Effector CD8-positive, alpha-beta T cell (primary cell): Measurements from ENCODE around the gene CTBP2.

Experiments
- DNase-seq: peaks from one replicate; lab custom pipeline; 2025; lab: John Stamatoyannopoulos, UW

The CTBP2 gene

DNA sequence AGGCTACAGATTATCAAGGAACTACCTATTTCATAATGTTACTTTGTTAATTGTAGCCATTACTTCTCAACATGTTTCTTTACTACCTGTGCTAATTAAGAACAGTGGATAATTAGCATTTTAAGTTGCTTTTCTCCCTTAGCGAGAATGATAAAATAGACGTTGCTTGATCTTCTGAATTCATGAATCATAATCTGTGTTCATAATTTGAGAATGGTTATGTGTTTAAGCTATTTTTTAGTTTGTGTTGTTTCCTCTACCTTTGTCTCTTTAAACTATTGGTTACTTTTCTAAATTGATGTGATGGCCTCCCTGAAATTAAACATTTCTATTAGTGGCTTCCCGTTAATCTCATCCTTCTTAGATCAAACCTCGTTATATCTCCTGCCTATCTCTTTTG is 218.5 kb downstream of the CTBP2 start, which contains the start of gene ZRANB1:
TSS of gene ZRANB1 (plus strand) at position 301 of the 400 bp plus-strand sequence. CDS start 371 bp downstream, outside the sequence.
- DNase-seq: no peak

DNA sequence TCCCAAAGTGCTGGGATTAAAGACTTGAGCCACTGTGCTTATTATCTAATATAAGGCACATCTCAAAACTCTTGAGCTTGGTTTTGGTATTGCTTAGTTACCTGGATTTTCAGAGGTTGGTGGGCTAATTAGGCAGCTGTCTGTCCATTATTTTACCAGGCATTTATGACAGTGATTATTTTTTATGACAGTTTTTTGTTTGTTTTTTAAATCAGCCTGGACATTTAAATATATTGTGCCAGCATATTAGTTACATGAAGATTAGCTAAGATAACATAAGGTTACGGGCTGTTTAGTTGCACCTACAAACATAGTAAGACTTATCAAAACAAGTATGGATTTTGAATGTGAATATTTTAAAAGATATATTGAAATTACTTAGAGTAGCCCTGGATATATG is 221.1 kb downstream of the CTBP2 start:
- DNase-seq: no peak

DNA sequence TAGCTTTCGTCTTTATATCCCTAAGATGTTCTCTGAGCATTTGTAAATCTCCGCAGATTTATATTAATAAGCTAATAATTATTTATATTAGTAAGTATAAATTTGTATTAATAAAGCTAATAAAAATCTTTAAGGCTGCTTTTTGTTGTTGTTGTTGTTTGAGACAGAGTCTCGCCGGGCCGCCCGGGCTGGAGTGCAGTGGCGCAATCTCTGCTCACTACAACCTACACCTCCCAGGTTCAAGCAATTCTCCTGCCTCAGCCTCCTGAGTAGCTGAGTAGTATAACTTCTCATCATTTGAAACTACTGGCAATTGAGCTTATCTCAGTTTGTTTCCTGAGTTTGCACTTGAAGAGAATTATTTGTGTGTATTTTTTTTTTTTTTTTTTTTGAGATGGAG is 223.6 kb downstream of the CTBP2 start:
- no peak for DNase-seq

DNA sequence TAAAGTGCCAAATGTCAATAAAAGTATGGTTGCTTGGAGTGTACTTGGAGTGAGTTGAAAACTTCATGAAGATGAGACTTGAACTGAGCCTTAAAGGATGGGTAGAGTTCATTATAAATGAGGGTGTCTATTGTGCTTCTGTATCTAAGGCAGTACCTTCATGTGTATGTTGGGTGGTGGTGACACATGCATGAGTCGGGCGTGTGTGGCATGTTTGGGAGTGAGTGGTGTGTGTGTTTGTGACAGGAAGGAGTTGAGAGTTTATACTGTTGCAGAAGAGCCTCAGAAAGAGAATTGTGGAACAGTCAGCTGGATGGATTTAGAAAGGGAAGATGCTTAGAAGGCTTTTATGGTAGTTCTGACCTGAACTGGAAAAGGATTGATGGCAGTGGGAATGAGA is 224.4 kb downstream of the CTBP2 start:
- no peak for DNase-seq
